ENCODE data around the gene NLGN3.
A peak's percentile ranks its signal among the peaks of the same experiment; 100 is the strongest.

Gene NLGN3

GRCh38 chrX:71199252-71200008 is 54.8 kb downstream of the NLGN3 start:
- no peak for TF ChIP-seq CTCF (conservative IDR thresholded peaks at IDR 0.05)
- no peak overlapping the region for H3K27ac ChIP-seq

- peak overlapping the region; percentile 93 for H3K27ac ChIP-seq
- no peak for TF ChIP-seq CTCF (conservative IDR thresholded peaks at IDR 0.05)
Observed at GRCh38 chrX:71210816-71211215, 66.2 kb downstream of the NLGN3 start.

GRCh38 chrX:71212536-71212935 is 67.9 kb downstream of the NLGN3 start:
- peak overlapping the region; percentile 93 for H3K27ac ChIP-seq
- TF ChIP-seq CTCF (conservative IDR thresholded peaks at IDR 0.05): no peak

GRCh38 chrX:71214152-71214551 is 69.5 kb downstream of the NLGN3 start:
- TF ChIP-seq CTCF (conservative IDR thresholded peaks at IDR 0.05): no peak
- peak overlapping the region; percentile 93 for H3K27ac ChIP-seq

GRCh38 chrX:71214604-71215337 is 70.1 kb downstream of the NLGN3 start:
- TF ChIP-seq CTCF (conservative IDR thresholded peaks at IDR 0.05): no peak
- peak overlapping the region; percentile 93 for H3K27ac ChIP-seq

- TF ChIP-seq CTCF (conservative IDR thresholded peaks at IDR 0.05): no peak
Observed at GRCh38 chrX:71215338-71215912, 70.8 kb downstream of the NLGN3 start.

GRCh38 chrX:71216485-71216884 is 71.8 kb downstream of the NLGN3 start:
- TF ChIP-seq CTCF (conservative IDR thresholded peaks at IDR 0.05): no peak
- peak overlapping the region; percentile 93 for H3K27ac ChIP-seq

More at GRCh38 chrX:71215338-71215912, 70.8 kb downstream of the NLGN3 start:
- H3K27ac ChIP-seq: peak overlapping the region; percentile 93

Data from VCaP (cell line).